DMS53 treated with DMSO at 0.1 percent for 48 hours (cell line): ENCODE data around the gene HS2ST1.
"Not testable (repeated sequence)": the region's sequence is repeated elsewhere in the genome, so short reads cannot be mapped to it uniquely, and the experiment has no call there.

Experiments used
- DNase-seq: peaks from one replicate; lab custom pipeline; 2025; ENCODE audit not compliant: unreplicated experiment; lab: John Stamatoyannopoulos, UW

Gene HS2ST1

DNA sequence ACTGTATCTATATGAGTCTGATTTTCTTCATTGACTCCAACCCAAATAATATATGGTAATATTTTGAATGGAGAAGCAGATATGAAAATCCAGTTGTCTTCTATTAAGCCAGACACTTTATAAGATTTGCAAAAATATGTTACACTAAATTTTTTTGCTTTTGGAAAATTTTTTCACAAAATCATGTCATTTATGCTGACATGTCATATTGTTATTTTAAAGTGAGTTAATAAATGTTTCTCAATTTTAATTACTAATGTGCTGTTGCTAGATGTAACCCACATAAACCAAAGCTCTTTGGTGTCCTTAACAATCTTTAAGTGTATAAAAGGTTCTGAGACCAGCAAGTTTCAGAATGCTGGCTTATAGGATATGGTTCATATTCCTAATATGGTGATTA, 142.5 kb downstream of the HS2ST1 start:
- DNase-seq = no peak

DNA sequence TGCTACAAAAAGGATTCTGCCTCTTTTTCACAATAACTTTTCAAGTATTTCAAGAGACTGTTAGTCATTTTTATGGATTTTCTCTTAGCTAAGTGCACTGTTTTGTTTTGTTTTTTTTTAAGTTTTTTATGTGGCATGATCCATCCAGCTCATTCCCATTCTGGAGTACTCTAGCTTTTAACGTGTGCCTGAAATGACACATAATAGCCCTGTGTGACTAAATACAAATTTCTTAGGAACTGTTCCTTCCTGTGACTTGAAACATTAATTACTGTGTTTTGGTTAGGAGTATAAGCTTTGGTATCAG, 143.9 kb downstream of the HS2ST1 start:
- no peak for DNase-seq

DNA sequence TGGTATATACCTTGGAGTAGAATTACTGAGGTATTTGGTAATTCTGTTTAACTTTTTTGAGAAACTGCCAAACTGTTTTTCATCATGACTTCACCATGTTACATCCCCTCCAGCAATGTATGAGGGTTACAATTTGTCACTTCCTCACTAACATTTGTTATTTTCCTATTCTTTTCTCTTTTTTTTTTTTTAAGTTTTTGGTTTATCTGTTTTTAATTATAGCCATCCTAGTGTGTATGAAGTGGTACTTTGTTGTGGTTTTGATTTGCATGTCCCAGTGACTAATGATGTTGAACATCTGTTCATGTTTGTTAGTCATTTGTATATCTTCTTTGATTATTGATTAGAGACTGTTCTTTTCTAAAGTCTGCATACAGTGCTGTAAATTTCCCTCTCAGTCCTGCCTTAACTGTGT, 147.3 kb downstream of the HS2ST1 start:
- DNase-seq = no peak

DNA sequence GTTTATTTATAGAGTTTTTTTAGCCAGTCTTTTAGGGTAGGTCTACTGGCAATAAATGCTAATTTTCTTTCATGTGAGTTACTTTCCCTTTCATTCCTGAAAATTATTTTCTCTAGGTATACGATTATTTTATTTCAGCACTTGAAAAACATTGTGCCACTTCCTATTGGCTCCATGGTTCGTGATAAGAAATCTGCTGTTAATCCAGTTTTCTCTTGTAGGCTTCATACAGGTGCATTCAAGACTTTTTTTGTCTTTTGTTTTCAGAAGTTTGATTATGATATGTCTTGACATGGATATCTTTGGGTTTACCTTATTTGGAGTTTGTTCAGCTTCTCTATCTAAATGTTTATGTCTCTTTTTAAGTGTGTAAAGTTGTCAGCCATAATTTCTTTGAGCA, 148.3 kb downstream of the HS2ST1 start:
- no peak for DNase-seq

DNA sequence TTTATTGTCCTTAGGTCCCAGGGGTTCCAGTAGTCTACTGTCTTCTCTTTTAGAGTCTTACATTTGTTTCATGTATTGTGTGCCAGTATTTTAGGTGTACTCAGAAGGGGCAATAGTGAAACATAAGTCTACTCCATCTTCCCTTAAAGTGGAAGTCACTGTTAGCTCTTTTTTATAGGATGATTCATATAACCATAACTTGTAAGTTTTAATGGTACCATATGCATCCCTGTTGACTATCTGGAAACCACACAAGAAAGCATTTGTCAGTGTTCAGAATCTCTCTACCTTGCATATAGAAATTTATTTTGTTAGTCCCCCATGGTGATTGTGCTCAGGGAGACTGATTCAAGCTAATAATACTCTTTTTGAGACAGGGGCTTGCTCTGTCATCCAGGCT, 149.9 kb downstream of the HS2ST1 start:
- DNase-seq = no peak

DNA sequence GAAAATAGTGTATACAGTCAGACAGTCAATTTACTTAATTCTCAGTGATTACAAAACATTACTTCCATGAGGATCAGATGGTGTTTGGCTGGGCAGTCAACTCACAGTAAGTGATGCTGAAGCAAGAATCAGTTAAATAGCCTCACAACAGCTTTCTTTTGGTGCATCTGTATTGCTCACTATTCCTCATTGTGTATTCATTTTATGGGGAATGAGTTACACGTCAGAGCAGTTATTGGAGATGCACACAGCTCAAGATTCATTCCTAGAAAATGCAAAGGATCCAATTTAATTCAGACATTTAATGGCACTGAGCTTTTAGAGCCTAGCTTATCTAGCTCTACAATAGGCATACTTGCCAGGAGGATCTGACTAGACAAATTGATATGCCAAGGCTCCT, 150.6 kb downstream of the HS2ST1 start:
- DNase-seq = no peak

DNA sequence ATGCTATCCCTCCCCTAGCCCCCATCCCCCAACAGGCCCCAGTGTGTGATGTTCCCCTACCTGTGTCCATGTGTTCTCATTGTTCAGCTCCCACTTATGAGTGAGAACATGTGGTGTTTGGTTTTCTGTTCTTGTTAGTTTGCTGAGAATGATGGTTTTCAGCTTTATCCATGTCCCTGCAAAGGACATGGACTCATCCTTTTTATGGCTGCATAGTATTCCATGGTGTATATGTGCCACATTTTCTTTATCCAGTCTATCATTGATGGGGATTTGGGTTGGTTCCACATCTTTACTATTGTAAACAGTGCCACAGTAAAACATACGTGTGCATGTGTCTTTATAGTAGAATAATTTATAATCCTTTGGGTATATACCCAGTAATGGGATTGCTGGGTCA, 152.3 kb downstream of the HS2ST1 start:
- not testable (repeated sequence) for DNase-seq

DNA sequence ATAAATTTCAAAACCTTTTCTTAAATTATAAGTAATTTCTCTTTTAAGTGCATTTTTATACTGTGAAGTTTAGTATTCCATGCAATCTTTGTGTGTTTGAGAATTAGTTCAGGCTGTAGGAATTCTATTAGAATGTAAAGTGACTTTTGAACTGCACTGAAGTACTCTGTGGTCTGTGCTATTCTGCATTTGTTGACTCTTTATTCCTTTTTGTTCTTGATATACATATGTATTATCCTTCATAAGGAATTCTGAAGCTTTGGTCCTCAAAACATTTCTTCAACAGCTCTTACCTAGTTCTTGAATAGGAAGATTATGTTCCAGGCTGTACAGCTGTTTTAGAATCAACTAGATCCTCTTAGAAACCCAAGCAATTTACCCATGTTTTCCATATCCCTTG, 158.0 kb downstream of the HS2ST1 start:
- no peak for DNase-seq

DNA sequence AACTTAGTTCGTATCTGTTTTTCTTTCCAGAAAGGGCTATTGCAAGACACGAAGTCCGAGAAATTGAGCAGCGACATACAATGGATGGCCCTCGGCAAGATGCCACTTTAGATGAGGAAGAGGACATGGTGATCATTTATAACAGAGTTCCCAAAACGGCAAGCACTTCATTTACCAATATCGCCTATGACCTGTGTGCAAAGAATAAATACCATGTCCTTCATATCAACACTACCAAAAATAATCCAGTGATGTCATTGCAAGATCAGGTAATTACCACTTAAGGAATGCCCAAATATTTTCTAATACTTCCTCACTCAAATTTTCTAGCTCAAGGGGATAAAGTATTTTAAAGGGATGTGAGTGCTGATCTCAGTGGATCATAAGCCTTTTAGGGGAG, 158.5 kb downstream of the HS2ST1 start:
- no peak for DNase-seq

DNA sequence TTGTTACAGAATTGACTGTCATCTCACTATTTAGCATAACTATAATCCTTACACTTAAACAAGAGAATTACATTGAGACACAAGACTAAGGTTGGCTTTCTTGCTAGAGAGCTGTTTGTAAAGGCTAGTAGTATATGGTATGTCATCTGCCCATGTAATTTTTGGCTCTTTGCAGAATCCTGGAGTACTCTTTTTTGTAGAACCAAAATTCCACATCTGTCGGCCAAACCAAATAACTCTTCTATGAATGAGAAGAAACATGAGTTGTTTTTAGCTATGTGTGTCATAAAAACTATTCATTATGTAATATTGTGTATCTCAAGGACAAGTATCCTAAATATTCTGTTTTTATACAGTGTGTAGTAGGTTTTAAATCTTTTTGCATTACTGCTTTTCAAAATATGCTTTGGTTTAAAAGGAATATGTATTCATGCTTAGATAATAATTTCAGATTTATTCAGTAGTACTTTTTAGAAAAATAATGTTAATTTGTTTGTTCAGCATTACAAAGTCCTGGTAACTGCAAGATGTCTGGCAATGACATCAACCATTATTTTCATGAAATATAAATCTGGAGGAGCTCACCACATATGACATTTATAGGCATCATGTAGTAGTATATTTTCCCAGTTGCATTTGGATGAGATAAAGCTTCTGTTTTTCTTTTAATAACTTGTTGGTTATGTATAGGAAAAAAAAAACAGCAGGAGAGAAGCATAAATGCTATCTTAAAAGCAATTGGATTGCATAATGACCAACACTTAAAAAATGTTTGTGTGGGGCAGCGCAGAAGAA, 159.8 kb downstream of the HS2ST1 start:
- DNase-seq = no peak

DNA sequence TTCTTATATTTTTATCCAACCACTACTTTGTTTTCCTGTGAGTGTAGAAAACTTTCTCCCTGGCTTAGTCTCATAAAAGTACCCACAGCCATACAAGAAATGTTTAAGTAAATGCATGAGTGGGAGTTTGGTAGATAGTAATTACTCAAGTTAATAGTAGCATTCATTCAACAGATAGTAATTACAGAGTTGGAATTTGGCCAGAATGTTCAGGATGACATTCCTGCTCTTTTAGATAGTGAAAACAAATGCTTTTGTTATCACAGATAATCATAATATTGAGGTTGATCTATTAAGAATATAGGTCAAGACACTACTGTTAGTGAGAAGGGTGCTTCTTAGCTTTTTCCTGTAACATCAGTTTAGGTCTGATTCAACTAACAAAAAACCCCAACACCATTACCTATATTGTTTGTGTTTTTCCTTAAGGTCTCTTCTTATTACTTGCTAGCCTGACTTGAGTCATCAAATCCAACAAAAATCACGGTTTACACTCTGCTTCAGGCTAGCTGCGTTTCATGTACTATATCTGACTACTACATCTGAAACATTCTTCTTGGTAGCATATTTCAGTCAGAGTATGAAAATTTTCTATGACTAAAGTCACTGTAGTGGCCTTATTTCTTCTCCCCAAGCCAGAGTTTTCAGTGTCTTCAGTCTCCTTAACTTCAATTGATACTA, 163.7 kb downstream of the HS2ST1 start:
- no peak for DNase-seq

DNA sequence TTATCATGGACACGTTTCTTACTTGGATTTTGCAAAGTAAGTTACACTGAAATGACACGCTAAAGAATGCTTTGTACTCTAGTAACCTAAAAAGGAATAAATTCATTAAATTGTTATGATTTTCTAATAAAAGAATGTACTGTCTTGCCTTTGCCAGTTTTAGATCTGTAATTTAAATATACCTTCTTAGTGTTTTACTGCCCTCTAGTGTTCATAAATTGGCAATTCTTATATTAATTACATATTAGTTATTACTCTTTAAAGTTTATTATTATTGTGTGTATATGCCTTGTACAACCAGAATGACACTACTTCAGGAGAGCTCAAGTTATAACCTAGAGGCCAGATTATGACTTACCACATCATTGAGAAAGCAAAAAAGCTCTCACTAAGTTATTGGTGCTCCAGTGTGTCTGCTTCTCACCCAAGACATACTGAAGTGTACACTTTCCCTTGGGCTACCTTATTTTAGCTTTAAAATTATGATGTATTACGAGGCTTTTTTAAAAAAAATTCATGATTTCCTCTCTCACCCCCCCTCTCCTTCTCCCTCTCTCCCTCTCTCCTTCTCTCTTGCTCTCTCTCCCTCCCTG, 169.9 kb downstream of the HS2ST1 start:
- peak; percentile 58 for DNase-seq

DNA sequence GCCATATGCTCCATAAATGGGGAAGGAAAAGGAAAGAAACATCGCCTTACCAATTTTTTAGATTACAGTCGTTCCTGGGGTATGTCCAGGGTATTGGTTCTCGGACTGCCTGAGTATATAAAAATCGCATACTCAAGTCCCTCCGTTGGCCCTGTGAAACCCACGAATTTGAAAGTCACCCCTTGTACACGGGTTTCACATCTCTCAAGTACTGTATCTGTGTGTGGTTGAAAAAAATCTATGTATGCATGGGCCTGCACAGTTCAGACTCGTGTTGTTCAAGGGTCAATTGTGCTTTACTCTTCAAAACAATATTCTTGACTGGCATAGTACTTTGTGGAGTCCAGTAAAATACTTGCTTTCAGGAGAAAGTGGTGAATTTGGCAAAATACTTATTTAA, 171.7 kb downstream of the HS2ST1 start:
- no peak for DNase-seq

DNA sequence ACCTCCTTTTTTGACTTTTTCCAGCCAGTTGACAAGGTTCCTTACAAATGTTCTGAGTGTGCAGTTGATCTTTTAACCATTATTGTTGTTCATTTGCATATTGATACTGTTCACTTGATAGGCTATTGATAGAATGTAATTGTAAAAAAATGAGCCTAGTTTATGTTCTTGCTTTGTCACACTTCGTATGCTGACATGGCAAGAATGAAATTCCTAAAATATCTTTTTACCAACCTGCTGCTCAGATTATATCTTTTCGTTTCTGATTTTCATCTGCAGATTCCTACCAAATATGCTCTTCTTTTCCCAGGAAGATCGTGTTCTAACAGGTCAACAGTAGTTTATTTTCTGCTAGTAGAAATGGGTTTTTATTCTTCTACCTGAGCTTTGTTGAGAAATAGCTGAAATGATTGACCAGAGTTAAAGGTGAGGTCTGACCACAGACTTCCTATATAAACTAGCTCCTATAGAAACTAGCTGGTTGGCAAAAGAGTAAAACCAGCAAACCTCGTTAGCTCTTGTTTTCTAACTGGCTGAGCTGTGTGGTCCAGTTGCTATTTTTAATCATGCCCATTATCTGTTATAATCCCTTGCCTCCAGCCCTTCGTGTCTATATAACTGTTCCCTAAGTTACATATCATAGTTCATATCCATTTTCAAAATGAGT, 174.8 kb downstream of the HS2ST1 start:
- DNase-seq = no peak

DNA sequence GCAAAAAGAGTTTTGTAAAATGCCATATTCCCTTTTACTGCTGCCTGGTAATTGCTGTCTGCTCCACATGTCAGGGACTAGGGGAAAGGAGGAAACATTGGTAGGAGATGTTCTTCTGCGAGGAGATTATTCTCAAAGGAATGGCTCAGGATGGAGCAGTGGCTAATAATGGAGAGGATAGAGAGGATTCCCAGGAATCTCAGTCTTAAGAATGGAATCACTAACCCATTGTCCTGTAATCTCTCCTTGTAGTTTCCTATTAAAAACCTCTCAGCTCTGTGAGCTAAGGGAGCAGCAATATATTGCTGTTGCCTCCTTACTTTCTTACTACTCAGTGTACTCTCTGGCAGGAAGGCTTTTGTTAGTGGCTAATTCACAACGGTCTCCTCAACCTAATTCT, 175.4 kb downstream of the HS2ST1 start:
- DNase-seq = no peak

DNA sequence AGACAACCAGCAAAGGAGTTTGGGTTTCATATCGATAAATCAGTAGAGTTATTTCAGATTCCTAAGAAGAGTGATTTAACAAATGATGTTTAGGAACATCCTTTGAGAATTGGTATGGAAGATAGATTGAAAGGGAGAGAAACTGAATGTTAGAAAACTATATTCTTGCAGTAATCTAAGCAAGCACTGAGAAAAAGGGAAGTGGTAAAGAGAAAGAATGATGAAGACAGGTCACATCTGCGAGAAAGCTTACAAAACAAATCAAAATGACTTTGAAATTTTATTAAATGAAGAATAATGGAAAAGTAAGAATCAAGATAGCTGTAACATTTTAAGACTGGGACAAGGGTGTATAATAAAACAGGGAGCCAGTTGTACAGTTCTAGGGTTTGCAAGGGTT, 177.0 kb downstream of the HS2ST1 start:
- no peak for DNase-seq

DNA sequence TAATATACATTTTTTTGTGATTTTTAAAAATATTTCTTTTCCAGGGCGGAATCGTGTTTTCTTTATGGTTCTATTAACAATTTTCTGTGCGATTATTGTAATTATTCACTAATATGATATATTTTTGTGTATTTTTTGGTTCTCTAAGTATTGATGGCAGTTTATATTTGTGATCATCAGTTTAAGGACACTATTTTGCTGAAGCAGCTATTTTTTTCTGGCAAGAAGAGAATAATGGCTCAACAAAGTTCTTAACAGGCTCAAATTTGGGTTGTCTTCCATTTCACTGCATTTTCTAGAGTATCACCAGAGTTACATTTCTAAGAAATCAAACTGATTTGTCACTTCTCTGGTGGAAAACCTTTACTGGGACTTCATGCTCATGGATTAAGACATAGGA, 178.4 kb downstream of the HS2ST1 start:
- DNase-seq = no peak

DNA sequence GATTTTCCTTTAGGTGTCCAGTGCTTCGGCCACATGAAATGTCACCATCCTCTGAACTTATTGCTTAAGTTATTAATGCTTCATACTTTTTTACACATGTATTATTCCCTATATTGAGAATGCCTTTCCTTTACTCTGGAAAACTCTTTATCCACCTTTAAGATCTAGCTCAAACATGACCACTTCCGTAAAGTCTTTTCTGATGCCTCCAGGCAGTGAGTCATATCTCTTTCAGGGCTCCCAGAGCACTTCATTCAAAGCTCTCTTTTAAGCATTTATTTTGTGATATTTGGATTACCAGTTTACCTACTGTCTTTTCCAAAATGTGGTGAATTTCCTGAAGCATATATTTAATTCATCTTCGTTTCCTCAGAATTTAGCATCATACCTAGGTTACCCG, 178.9 kb downstream of the HS2ST1 start:
- no peak for DNase-seq

DNA sequence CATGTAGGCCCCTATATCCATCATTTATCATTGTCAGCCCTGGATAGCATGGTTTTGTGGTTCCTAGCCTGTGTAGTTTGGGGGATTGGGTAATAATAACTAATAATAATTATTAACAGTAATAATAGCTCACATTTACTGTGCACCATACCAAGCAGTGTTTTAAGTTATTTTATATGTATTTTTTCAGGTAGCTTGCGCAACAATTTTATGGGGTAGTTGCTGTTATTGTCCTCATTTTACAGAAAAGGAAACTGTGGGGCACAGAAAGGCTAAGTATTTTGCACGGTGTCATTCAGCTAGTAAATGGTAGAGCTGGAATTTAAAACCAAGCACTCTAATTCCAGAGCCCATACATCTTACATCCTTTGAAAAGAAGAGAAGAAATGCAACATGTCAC, 179.8 kb downstream of the HS2ST1 start:
- no peak for DNase-seq

DNA sequence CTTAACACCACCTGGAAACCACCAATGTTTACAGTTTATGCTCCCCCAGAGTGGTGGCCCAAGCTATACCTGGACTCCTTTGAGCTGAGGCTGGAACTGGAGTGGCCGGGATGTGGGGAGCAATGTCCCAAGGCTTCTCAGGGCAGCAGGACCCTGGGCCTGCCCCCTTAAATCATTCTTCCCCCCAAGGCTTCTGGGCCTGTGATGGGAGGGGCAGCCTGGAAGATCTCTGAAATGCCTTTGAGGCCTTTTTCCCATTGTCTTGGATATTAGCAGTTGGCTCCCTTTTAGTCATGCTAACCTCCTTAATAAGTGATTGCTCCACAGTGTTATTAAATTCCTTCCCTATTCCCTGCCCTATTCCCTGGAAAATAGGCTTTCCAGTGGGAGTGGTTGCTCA, 185.8 kb downstream of the HS2ST1 start:
- DNase-seq = no peak

DNA sequence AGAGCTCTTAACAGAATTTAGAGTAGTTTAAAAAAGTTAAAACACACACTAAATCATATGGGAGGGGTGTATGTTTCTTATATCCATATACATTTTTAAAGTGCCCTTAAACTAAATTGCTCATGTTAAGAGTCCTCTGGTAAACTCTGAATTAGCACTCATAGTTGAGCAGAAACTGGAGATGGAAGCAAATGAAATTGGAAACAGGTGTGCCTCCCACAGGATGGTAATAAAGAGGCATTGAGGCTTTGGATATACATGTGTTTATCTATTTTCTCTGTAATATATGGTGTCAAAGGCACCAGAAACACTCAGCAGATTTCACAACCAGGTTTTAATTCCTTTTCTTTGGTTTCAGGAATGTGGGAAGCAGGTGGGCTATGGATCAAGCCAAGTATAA, 188.6 kb downstream of the HS2ST1 start:
- no peak for DNase-seq

DNA sequence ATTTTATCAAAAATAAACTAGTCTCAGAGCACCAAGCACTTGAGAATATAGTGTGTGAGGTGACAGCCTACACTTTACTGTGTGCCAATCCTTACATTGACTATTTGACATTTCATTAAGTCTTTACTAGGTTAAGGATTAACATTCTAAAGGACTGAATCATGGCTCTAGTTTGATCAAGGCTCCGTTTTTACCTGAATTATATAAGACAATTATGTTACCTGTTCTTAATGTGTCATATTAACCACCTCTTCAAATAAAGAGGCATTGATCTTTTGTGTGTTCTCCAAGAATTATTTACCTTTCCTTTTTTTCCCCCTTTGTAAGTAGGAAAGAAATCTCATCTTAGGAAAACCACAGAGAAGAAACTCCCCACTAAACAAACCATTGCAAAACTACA, 189.7 kb downstream of the HS2ST1 start:
- DNase-seq = no peak
